ENCODE data around the gene PNKP.

PNKP gene

DNA sequence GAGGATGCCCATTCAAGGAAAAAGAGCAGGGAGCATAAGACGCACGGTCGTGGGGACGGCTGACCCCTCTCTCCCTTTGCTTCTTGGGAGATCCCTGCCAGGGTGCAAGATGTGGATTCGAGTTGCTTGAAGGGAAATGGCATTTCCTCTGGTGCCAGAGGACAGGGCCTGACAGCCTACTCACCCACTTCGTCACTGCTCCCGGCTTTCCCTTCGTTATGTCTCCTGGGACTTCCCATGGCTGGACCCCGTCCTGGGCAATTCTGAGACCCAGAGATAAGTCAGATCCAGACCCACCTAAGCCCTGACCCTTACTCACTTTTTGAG is 11.3 kb upstream of the PNKP start:
- Histone ChIP-seq H4K8ac (ENCODE audit: low read length) (no peak overlapping the region), H3K36me3 (ENCODE audit: control insufficient read depth in 1 of 2, insufficient read depth in 2 of 2, low read depth in 1 of 2, low read length in 2 of 2) (peaks cover 59 to 60% of the 10 kb centered on the region in 2 experiments), H3K14ac (ENCODE audit: low read length in 2 of 2) (peak overlapping the region in 1 of 2 experiments; percentile 35), H3K9me3 (ENCODE audit: control insufficient read depth, low read length) (peaks cover 3% of the 10 kb centered on the region), H3K4me3 (ENCODE audit: insufficient read depth in 1 of 2, low read depth in 1 of 2, low read length in 2 of 2) (peak overlapping the region in 1 of 2 experiments; percentile 99), H3K79me1 (replicated peaks; ENCODE audit: low read length, poor library complexity, severe bottlenecking) (peaks cover 61% of the 10 kb centered on the region), H3K4me2 (ENCODE audit: low read length, poor library complexity, severe bottlenecking) (peak overlapping the region; percentile 76), H3K4me1 (ENCODE audit: control insufficient read depth, insufficient read depth, low read depth, low read length) (peaks cover 28% of the 10 kb centered on the region), H2BK15ac (ENCODE audit: low read depth, poor library complexity, severe bottlenecking) (no peak overlapping the region), H2AFZ (ENCODE audit: low read depth, low read length) (no peak overlapping the region), H3K23ac (ENCODE audit: low read length in 2 of 2) (peak overlapping the region in 1 of 2 experiments; percentile 81), H3K9ac (ENCODE audit: low read length) (peak overlapping the region; percentile 100), H2BK120ac (ENCODE audit: low read depth, low read length) (no peak overlapping the region), H3K27me3 (ENCODE audit: control insufficient read depth in 1 of 2, insufficient read depth in 1 of 2, low read length in 2 of 2) (no peaks in the 10 kb centered on the region), H3K18ac (ENCODE audit: low read depth in 1 of 2, low read length in 2 of 2) (peak overlapping the region in 1 of 2 experiments; percentile 93), H2AK5ac (ENCODE audit: low read length, severe bottlenecking) (no peak overlapping the region), H3K27ac (ENCODE audit: low read length, poor library complexity, severe bottlenecking) (peak overlapping the region; percentile 71), H4K91ac (ENCODE audit: low read length) (no peak overlapping the region), H2BK12ac (ENCODE audit: low read length in 2 of 2) (no peak overlapping the region), H3K4ac (ENCODE audit: low read depth in 1 of 2, low read length in 2 of 2) (peak overlapping the region in 1 of 2 experiments; percentile 19), H2BK5ac (ENCODE audit: low read depth, low read length, poor library complexity, severe bottlenecking) (no peak overlapping the region)
- no peak for DNase-seq
- WGBS = 89% methylated on average over 9 of the region's 9 CpGs

DNA sequence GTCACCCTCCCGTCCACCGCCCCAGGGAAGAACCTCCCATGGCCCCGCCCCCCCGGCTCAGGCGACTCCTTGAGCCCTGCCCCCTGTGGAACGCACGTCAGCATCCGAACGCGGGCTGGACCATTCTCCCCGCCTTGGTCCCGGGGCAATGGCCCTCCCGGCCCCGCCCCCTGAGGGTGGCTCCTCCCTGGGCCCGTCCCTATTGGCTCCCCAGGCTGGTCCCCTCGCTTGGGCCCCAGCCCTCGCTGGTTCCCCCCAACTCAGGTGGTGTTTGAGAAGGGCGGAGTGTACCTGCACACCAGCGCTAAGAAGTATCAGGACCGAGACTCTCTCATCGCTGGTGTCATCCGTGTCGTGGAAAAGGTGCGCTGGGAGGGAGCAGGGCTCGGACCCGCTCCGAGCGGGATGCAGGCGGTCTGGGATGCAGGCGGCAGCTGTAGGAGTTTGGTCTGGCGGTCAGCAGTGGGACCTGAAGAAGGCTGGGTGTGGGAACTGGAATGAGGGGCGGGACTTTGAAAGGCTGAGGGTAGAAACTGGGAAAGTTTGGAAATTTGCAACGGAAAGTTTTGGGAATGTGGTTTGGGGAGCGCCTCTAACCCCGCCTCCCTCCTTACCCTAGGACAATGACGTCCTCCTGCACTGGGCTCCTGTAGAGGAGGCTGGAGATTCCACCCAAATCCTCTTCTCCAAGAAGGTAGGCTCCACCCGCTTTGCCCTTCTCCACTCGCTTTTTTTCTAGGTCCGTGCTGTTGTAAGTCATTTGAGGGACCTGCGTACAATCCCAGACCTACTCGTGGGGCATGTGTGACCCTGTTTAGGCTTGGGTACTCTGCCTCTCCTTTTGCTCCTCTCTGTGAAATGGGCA is 10.7 kb upstream of the PNKP start:
- DNase-seq = peak; percentile 98

GRCh38 chr19:49877020-49877878 is 9.9 kb upstream of the PNKP start, which contains the start of the genes AKT1S1 and TBC1D17:
Gene AKT1S1, minus strand, starts transcription at chr19:49877355. Its CDS starts 4,060 bp downstream, at chr19:49873295.
Gene TBC1D17, plus strand, starts transcription at chr19:49877702. Its CDS starts 22 bp downstream, at chr19:49877724.
- under 1% methylated on average over 61 of the region's 61 CpGs for WGBS

More for the DNA sequence above, 10.7 kb upstream of the PNKP start:
- peak overlapping the region; percentile 77 for H2AFZ ChIP-seq (ENCODE audit: low read depth, low read length)
- no peak overlapping the region for H2AK5ac ChIP-seq (ENCODE audit: low read length, severe bottlenecking)
- peak overlapping the region in 1 of 2 experiments; percentile 99 for H3K4ac ChIP-seq (ENCODE audit: low read depth in 1 of 2, low read length in 2 of 2)
- H3K79me1 ChIP-seq (replicated peaks; ENCODE audit: low read length, poor library complexity, severe bottlenecking) = peaks cover 57% of the 10 kb centered on the region
- H2BK15ac ChIP-seq (ENCODE audit: low read depth, poor library complexity, severe bottlenecking) = peak overlapping the region; percentile 93
- 9% methylated on average over 39 of the region's 41 CpGs for WGBS
- no peak overlapping the region for H2BK12ac ChIP-seq (ENCODE audit: low read length in 2 of 2)
- H3K9me3 ChIP-seq (ENCODE audit: control insufficient read depth, low read length) = peaks cover 2% of the 10 kb centered on the region
- H3K27me3 ChIP-seq (ENCODE audit: control insufficient read depth in 1 of 2, insufficient read depth in 1 of 2, low read length in 2 of 2) = no peaks in the 10 kb centered on the region
- H4K91ac ChIP-seq (ENCODE audit: low read length) = peak overlapping the region; percentile 48
- peak overlapping the region; percentile 76 for H3K4me2 ChIP-seq (ENCODE audit: low read length, poor library complexity, severe bottlenecking)
- H2BK120ac ChIP-seq (ENCODE audit: low read depth, low read length) = peak overlapping the region; percentile 44
- peak overlapping the region; percentile 68 for H4K8ac ChIP-seq (ENCODE audit: low read length)
- H3K9ac ChIP-seq (ENCODE audit: low read length) = peak overlapping the region; percentile 100
- H2BK5ac ChIP-seq (ENCODE audit: low read depth, low read length, poor library complexity, severe bottlenecking) = peak overlapping the region; percentile 87
- H3K14ac ChIP-seq (ENCODE audit: low read length in 2 of 2) = peak overlapping the region in 1 of 2 experiments; percentile 50
- peak overlapping the region; percentile 85 to 95 for H3K18ac ChIP-seq (ENCODE audit: low read depth in 1 of 2, low read length in 2 of 2)
- peaks cover 28% of the 10 kb centered on the region for H3K4me1 ChIP-seq (ENCODE audit: control insufficient read depth, insufficient read depth, low read depth, low read length)
- H3K27ac ChIP-seq (ENCODE audit: low read length, poor library complexity, severe bottlenecking) = peak overlapping the region; percentile 98
- peak overlapping the region; percentile 88 to 99 for H3K4me3 ChIP-seq (ENCODE audit: insufficient read depth in 1 of 2, low read depth in 1 of 2, low read length in 2 of 2)
- peak overlapping the region in 1 of 2 experiments; percentile 81 for H3K23ac ChIP-seq (ENCODE audit: low read length in 2 of 2)
- H3K36me3 ChIP-seq (ENCODE audit: control insufficient read depth in 1 of 2, insufficient read depth in 2 of 2, low read depth in 1 of 2, low read length in 2 of 2) = peaks cover 53 to 59% of the 10 kb centered on the region in 2 experiments

More at GRCh38 chr19:49877020-49877878, 9.9 kb upstream of the PNKP start, which contains the start of the genes AKT1S1 and TBC1D17:
- peak within 1 kb of the TSS; percentile 77 for H2AFZ ChIP-seq (ENCODE audit: low read depth, low read length)
- peak within 1 kb of the TSS; percentile 98 to 100 for H3K18ac ChIP-seq (ENCODE audit: low read depth in 1 of 2, low read length in 2 of 2)
- H2AK5ac ChIP-seq (ENCODE audit: low read length, severe bottlenecking) = peak within 1 kb of the TSS; percentile 97
- H3K4me3 ChIP-seq (ENCODE audit: insufficient read depth in 1 of 2, low read depth in 1 of 2, low read length in 2 of 2) = peak within 1 kb of the TSS; percentile 92 to 99
- no peaks in the 10 kb centered on the region for H3K9me3 ChIP-seq (ENCODE audit: control insufficient read depth, low read length)
- peak; percentile 100 for DNase-seq
- H3K4me1 ChIP-seq (ENCODE audit: control insufficient read depth, insufficient read depth, low read depth, low read length) = peaks cover 30% of the 10 kb centered on the region
- peak within 1 kb of the TSS; percentile 93 for H2BK120ac ChIP-seq (ENCODE audit: low read depth, low read length)
- H4K8ac ChIP-seq (ENCODE audit: low read length) = peak within 1 kb of the TSS; percentile 99
- peak within 1 kb of the TSS; percentile 100 for H3K4ac ChIP-seq (ENCODE audit: low read depth in 1 of 2, low read length in 2 of 2)
- H3K14ac ChIP-seq (ENCODE audit: low read length in 2 of 2) = peak within 1 kb of the TSS in 1 of 2 experiments; percentile 98
- H3K4me2 ChIP-seq (ENCODE audit: low read length, poor library complexity, severe bottlenecking) = peak within 1 kb of the TSS; percentile 82
- H3K27me3 ChIP-seq (ENCODE audit: control insufficient read depth in 1 of 2, insufficient read depth in 1 of 2, low read length in 2 of 2) = no peaks in the 10 kb centered on the region
- peak within 1 kb of the TSS; percentile 99 for H2BK15ac ChIP-seq (ENCODE audit: low read depth, poor library complexity, severe bottlenecking)
- peak within 1 kb of the TSS in 1 of 2 experiments; percentile 95 for H3K23ac ChIP-seq (ENCODE audit: low read length in 2 of 2)
- H3K27ac ChIP-seq (ENCODE audit: low read length, poor library complexity, severe bottlenecking) = peak within 1 kb of the TSS; percentile 99
- H3K9ac ChIP-seq (ENCODE audit: low read length) = peak within 1 kb of the TSS; percentile 100
- H3K36me3 ChIP-seq (ENCODE audit: control insufficient read depth in 1 of 2, insufficient read depth in 2 of 2, low read depth in 1 of 2, low read length in 2 of 2) = peaks cover 49 to 59% of the 10 kb centered on the region in 2 experiments
- H2BK12ac ChIP-seq (ENCODE audit: low read length in 2 of 2) = peak within 1 kb of the TSS; percentile 65 to 73
- H2BK5ac ChIP-seq (ENCODE audit: low read depth, low read length, poor library complexity, severe bottlenecking) = peak within 1 kb of the TSS; percentile 98
- H3K79me1 ChIP-seq (replicated peaks; ENCODE audit: low read length, poor library complexity, severe bottlenecking) = peaks cover 54% of the 10 kb centered on the region
- H4K91ac ChIP-seq (ENCODE audit: low read length) = peak within 1 kb of the TSS; percentile 100

All from mesenchymal stem cell (in vitro differentiated cells and primary cell).